Measurements from ENCODE around the gene TRPM7. TPM values are rescaled to one million over a fixed set of nuclear protein-coding genes. Genes with fewer than 3 reads are reported as not detected.
"Not testable (repeated sequence)": the region's sequence is repeated elsewhere in the genome, so short reads cannot be mapped to it uniquely, and the experiment has no call there.

TRPM7 gene
- total RNA-seq, 2 donors from 2014 or later: 28.3 to 34.7 TPM

GRCh38 chr15:50710585-50710984, 24.0 kb upstream of the TRPM7 start:
- H3K36me3 ChIP-seq: no peaks in the 10 kb centered on the region
- TF ChIP-seq, protein P1, sequence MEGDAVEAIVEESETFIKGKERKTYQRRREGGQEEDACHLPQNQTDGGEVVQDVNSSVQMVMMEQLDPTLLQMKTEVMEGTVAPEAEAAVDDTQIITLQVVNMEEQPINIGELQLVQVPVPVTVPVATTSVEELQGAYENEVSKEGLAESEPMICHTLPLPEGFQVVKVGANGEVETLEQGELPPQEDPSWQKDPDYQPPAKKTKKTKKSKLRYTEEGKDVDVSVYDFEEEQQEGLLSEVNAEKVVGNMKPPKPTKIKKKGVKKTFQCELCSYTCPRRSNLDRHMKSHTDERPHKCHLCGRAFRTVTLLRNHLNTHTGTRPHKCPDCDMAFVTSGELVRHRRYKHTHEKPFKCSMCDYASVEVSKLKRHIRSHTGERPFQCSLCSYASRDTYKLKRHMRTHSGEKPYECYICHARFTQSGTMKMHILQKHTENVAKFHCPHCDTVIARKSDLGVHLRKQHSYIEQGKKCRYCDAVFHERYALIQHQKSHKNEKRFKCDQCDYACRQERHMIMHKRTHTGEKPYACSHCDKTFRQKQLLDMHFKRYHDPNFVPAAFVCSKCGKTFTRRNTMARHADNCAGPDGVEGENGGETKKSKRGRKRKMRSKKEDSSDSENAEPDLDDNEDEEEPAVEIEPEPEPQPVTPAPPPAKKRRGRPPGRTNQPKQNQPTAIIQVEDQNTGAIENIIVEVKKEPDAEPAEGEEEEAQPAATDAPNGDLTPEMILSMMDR (IDR thresholded peaks at IDR 0.05): no peak
- H3K9me3 ChIP-seq: no peaks in the 10 kb centered on the region
- no peak for DNase-seq
- no peak overlapping the region for H3K4me3 ChIP-seq
- no peak overlapping the region for H3K9ac ChIP-seq (ENCODE audit: low read depth in 2 of 2, low read length in 2 of 2)
- no peak overlapping the region for H3K27ac ChIP-seq
- intact Hi-C loops (cut with DNase I): no loop called here
- no peaks in the 10 kb centered on the region for H3K4me1 ChIP-seq
- H3K27me3 ChIP-seq: no peaks in the 10 kb centered on the region

DNA sequence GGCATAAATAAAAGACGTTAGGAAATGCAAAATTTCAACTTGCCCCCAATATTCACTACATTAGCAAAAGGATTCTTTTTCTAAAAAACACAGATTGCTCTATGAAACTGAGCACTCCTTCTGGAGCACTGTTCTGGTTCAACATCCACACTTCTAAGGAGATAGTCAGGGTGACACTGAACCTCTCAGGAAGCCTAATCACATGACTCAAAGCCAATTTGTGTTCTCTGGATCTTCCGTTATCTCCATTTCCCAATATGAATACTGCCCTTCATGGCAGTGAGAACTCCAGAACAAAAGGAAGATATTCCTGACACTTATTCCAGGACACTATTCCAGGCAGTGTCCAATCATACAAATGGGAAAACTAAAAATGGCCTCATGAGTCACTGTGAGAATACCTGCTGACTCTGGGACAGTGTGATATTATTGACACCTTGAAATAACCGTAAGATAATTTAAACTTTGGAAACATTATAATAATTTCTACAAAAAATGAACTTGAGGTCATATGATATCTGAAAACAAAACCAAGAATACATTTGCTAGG, 21.4 kb upstream of the TRPM7 start:
- H3K4me1 ChIP-seq: no peaks in the 10 kb centered on the region
- no peaks in the 10 kb centered on the region for H3K27me3 ChIP-seq
- no peak overlapping the region for H3K9ac ChIP-seq (ENCODE audit: low read depth in 2 of 2, low read length in 2 of 2)
- intact Hi-C loops (cut with DNase I): no loop called here
- H3K36me3 ChIP-seq: no peaks in the 10 kb centered on the region
- H3K4me3 ChIP-seq: no peak overlapping the region
- TF ChIP-seq, protein P1 (IDR thresholded peaks at IDR 0.05): no peak
- no peak for DNase-seq
- H3K9me3 ChIP-seq: no peaks in the 10 kb centered on the region
- no peak overlapping the region for H3K27ac ChIP-seq

- no peak overlapping the region for H3K4me3 ChIP-seq
- H3K27ac ChIP-seq: no peak overlapping the region
- TF ChIP-seq, protein P1 (IDR thresholded peaks at IDR 0.05): no peak
- no peaks in the 10 kb centered on the region for H3K36me3 ChIP-seq
- H3K27me3 ChIP-seq: no peaks in the 10 kb centered on the region
- H3K4me1 ChIP-seq: no peaks in the 10 kb centered on the region
- H3K9ac ChIP-seq (ENCODE audit: low read depth in 2 of 2, low read length in 2 of 2): no peak overlapping the region
- no peaks in the 10 kb centered on the region for H3K9me3 ChIP-seq
- no peak for DNase-seq
- intact Hi-C loops (cut with DNase I): no loop called here
Observed at GRCh38 chr15:50702762-50703334, 16.3 kb upstream of the TRPM7 start.

DNA sequence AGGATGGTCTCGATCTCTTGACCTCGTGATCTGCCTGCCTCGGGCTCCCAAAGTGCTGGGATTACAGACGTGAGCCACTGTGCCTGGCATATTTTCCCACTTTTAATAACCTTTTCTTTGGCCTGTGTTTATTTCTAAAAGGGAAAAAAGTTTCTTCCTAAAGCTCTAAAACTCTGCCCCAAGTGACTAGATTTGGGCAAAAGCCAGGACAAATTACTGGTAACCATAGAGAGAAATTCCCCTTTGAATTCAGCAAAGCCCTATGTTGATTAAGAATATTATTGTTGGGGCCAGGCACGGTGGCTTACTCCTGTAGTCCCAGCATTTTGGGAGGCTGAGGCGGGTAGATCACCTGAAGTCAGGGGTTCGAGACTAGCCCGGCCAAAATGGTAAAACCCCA, 11.5 kb upstream of the TRPM7 start:
- Histone ChIP-seq H3K27ac (no peak overlapping the region), H3K9me3 (no peaks in the 10 kb centered on the region), H3K36me3 (no peaks in the 10 kb centered on the region), H3K9ac (ENCODE audit: low read depth in 2 of 2, low read length in 2 of 2) (no peak overlapping the region), H3K4me1 (no peaks in the 10 kb centered on the region), H3K4me3 (no peak overlapping the region), H3K27me3 (no peaks in the 10 kb centered on the region)
- intact Hi-C loops (cut with DNase I): no loop called here
- no peak for DNase-seq
- TF ChIP-seq, protein P1 (IDR thresholded peaks at IDR 0.05): no peak

DNA sequence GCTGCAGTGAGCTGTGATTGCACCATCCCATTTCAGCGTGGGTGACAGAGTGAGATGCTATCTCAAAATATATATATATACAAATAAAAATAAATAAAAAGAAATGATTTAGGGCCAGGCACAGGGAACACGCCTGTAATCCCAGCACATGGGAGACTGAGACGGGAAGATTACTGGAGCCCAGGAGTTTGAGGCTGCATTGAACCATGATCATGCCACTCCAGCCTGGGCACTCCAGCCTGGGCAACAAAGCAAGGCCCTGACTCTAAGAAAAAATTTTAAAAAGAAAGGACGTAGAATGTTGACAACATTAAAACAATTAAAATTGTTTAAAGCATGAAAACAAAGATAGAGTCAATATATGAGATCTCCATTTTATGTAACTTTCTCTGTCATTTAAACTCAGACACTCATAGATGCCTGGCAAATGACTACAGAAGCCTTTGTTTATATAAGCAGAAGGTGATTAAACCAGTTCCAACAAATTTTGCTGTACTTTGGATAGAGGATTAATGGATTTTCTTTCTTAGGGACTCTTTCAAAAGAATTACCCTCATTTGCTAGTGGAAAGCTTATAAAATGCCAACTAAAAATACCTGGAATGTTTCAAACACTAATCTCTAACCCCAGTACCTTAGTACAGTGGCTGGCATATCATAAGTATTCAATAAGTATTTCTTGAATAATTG, 10.7 kb upstream of the TRPM7 start:
- H3K9ac ChIP-seq (ENCODE audit: low read depth in 2 of 2, low read length in 2 of 2): no peak overlapping the region
- no peaks in the 10 kb centered on the region for H3K36me3 ChIP-seq
- DNase-seq: no peak
- intact Hi-C loops (cut with DNase I): no loop called here
- no peaks in the 10 kb centered on the region for H3K27me3 ChIP-seq
- no peak overlapping the region for H3K27ac ChIP-seq
- no peak overlapping the region for H3K4me3 ChIP-seq
- TF ChIP-seq, protein P1 (IDR thresholded peaks at IDR 0.05): no peak
- H3K4me1 ChIP-seq: no peaks in the 10 kb centered on the region
- H3K9me3 ChIP-seq: no peaks in the 10 kb centered on the region

DNA sequence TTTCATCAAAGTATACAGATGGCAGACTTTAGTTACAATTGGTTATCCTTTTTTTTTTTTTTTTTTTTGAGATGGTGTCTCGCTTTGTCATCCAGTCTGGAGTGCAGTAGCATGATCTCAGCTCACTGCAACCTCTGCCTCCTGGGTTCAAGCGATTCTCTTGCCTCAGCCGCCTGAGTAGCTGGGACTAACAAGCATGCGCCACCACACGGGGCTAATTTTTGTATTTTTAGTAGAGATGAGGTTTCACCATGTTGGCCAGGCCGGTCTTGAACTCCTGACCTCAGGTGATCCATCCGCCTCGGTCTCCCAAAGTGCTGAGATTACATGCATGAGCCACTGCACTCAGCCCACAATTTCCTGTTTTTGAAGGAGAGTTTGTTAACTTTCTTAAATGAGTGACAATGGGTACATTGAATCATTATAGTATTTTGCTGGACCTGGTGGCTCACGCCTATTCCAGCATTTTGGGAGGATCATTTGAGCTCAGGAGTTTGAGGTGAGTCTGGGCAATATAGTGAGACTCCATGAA, 8.1 kb upstream of the TRPM7 start:
- H3K27me3 ChIP-seq; H3K4me3 ChIP-seq; H3K36me3 ChIP-seq; H3K9ac ChIP-seq (ENCODE audit: low read depth in 2 of 2, low read length in 2 of 2); intact Hi-C loops (cut with DNase I); DNase-seq; H3K4me1 ChIP-seq; H3K9me3 ChIP-seq; H3K27ac ChIP-seq: not testable (repeated sequence)
